T-helper 22 cell (primary cell): Measurements from ENCODE around the gene CDCP1.

ENCODE experiments used
- DNase-seq: peaks from one replicate; pipeline ENCODE4 v3.0.0-alpha.2; 2020; ENCODE audit warnings: low read depth

The CDCP1 gene

GRCh38 chr3:45145681-45146614, at the start of gene CDCP1:
Gene CDCP1, minus strand, starts transcription at chr3:45146378. Its CDS starts 91 bp downstream, at chr3:45146287.
- DNase-seq = no peak

- DNase-seq = no peak
Observed at GRCh38 chr3:45194791-45195190, 48.6 kb upstream of the CDCP1 start.

- no peak for DNase-seq
Observed at GRCh38 chr3:45191924-45192417, 45.8 kb upstream of the CDCP1 start.

- no peak for DNase-seq
Observed at GRCh38 chr3:45191424-45191823, 45.2 kb upstream of the CDCP1 start.

- DNase-seq = no peak
Observed at GRCh38 chr3:45188719-45189659, 42.8 kb upstream of the CDCP1 start.

- DNase-seq = no peak
Observed at GRCh38 chr3:45187694-45188141, 41.5 kb upstream of the CDCP1 start.

- no peak for DNase-seq
Observed at GRCh38 chr3:45186871-45187270, 40.7 kb upstream of the CDCP1 start.

- no peak for DNase-seq
Observed at GRCh38 chr3:45185461-45185860, 39.3 kb upstream of the CDCP1 start.

- no peak for DNase-seq
Observed at GRCh38 chr3:45185052-45185451, 38.9 kb upstream of the CDCP1 start.

- no peak for DNase-seq
Observed at GRCh38 chr3:45183872-45184262, 37.7 kb upstream of the CDCP1 start.

GRCh38 chr3:45182915-45183871, 37.0 kb upstream of the CDCP1 start:
- DNase-seq = no peak

GRCh38 chr3:45181496-45181895, 35.3 kb upstream of the CDCP1 start:
- DNase-seq = no peak

GRCh38 chr3:45180899-45181298, 34.7 kb upstream of the CDCP1 start:
- no peak for DNase-seq

- no peak for DNase-seq
Observed at GRCh38 chr3:45180051-45180450, 33.9 kb upstream of the CDCP1 start.

GRCh38 chr3:45179163-45179562, 33.0 kb upstream of the CDCP1 start:
- no peak for DNase-seq

GRCh38 chr3:45178183-45179023, 32.2 kb upstream of the CDCP1 start:
- DNase-seq = no peak

- DNase-seq = no peak
Observed at GRCh38 chr3:45176912-45177311, 30.7 kb upstream of the CDCP1 start.

GRCh38 chr3:45174234-45174633, 28.1 kb upstream of the CDCP1 start:
- DNase-seq = no peak

GRCh38 chr3:45173776-45174175, 27.6 kb upstream of the CDCP1 start:
- no peak for DNase-seq

GRCh38 chr3:45171283-45171682, 25.1 kb upstream of the CDCP1 start:
- DNase-seq = no peak
